COLO668 (cell line): ENCODE data around the gene UCHL3.

Experiments
- DNase-seq: peaks from one replicate; lab custom pipeline; 2025; ENCODE audit not compliant: unreplicated experiment; lab: John Stamatoyannopoulos, UW

Gene UCHL3

DNA sequence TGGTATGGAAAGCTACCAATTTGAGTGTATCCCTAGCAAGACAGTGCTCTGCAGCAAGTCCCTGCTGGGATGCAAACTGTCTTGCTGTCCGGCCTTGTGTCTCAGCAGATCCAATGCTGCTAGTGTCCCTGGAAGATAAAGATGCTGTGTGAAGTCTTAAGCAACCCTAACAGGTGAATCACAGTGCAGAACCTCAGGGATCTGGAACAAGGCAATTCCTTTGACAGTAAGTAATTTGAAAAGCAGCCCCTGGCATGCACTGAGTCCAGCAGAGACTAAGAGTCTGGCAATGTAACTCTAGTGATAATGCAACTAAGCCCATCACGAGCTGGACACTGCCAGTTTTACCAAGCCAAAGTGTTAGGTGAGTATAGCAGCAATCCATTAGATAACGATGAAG lies 1.7 kb upstream of the UCHL3 start:
- DNase-seq = no peak

DNA sequence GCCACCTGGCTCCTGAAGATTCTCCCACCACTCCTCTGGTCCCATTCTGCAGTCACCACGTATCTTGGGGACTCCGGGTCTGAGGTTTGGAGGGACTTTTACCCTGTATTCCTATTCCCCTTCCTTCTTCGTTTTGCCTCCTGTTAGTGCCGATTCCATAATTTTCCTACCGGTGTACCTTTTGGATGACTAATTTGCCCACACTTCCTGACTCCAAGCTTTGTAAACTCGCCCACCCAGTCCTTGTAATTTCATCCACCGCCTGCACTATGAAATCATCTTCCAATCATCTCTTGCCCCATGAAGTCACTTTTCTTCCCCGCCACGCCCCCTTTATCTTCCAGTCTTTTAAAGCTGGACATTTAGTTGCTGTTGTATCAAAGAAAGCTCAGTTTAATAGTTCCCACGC lies 572 bp downstream of the UCHL3 start:
- DNase-seq = peak; percentile 62

- DNase-seq = no peak
Observed at GRCh38 chr13:75554464-75554863, 4.9 kb downstream of the UCHL3 start.

GRCh38 chr13:75554981-75555380 lies 5.4 kb downstream of the UCHL3 start:
- DNase-seq = no peak

GRCh38 chr13:75555836-75556235 lies 6.2 kb downstream of the UCHL3 start:
- DNase-seq = no peak

- no peak for DNase-seq
Observed at GRCh38 chr13:75556961-75557360, 7.4 kb downstream of the UCHL3 start.

- no peak for DNase-seq
Observed at GRCh38 chr13:75558145-75558840, 8.7 kb downstream of the UCHL3 start.

DNA sequence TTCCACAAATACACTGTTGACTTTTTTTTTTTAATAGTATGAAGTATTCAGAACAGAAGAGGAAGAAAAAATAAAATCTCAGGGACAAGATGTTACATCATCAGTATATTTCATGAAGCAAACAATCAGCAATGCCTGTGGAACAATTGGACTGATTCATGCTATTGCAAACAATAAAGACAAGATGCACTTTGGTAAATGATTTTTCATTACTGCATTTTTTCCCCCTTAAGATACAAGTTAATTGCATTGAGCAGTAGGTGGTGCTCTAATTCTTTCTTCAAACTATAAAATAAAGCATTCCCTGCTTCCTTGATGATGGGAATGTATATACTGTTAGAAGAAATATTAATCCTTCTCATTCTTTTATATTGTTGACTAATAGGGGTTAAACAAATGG lies 17.1 kb downstream of the UCHL3 start:
- DNase-seq = no peak

GRCh38 chr13:75569576-75569975 lies 20.0 kb downstream of the UCHL3 start:
- no peak for DNase-seq

DNA sequence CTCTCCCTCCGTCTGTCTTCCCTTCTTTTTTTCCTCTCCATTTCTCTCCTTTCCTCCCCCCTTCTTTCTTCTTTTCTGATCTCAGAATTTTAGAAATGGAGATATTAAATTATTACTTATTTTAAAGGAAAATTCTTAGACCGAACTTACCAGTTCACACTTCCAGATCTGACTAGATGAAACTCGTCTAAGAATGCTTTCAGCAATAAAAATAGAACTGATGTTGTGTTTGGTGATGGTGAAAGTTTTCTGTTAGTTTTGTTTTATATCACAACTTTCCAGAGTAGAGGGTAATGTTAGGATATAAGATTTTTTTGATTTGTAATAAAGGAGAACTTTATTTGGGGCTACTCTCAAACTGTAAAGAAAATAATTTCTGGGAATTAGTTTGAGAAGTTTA lies 29.9 kb downstream of the UCHL3 start:
- DNase-seq = no peak

GRCh38 chr13:75581874-75582640 lies 32.5 kb downstream of the UCHL3 start:
- no peak for DNase-seq

GRCh38 chr13:75583091-75583490 lies 33.5 kb downstream of the UCHL3 start:
- DNase-seq = no peak

DNA sequence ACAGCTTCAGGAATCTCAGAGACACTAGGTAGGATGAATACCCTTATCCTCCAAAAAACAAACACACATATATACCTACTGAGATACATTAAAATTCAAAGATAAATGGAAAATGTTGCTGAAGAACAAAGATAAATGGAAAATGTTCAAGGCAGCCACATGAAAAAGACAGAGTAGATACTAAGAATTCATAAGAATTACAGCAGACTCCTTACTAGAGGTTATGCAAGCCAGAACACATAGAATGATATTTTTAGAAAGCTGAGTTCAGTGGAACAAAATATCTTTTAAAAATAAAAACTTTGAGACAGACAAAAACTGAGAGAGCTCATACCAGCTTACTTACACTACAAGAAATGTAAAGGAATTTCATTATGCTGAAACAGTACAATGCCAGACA lies 35.6 kb downstream of the UCHL3 start:
- no peak for DNase-seq

DNA sequence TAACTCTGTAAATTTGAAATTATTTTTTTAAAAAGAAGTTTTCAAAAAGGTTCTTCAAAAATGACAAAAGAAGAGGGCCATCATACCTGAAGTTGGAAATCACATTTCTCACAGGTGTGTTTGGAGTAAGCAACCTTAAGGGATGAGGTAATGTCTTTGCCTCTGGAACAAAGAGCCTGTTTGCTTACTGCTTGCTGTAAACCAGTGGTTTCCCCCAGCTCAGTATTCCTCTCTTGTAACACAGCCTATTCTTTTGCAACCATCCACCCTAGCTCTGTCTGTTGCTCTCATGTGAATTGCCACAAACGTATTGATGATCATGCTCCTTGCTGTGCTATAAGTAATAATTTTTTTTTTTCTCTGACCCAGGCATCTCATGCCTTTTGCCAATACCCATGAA lies 38.1 kb downstream of the UCHL3 start:
- no peak for DNase-seq

DNA sequence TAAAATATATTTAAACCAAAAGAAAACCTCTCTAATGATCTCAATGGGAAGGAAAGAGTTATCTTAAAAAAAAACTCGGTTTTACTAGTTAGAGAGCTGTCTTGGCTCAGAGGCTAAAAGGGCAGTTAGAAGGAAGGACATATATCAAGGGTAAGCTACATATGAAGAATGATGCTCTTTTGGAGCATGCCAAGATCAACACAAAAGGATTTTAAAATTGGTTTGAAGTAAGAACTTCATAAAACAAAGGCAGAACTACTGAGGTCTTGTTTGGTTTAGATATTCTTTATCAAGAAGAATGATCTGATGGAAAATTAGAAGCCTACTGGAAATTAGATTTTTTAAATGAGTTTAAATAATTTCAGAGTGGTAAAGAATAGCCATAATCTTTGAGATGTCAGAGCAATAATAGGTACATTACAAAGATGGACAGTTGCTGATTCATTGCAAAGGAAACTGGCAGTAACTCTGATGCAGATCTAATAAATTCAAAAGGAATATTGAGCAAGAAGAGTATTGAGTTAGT lies 47.1 kb downstream of the UCHL3 start:
- DNase-seq = no peak

DNA sequence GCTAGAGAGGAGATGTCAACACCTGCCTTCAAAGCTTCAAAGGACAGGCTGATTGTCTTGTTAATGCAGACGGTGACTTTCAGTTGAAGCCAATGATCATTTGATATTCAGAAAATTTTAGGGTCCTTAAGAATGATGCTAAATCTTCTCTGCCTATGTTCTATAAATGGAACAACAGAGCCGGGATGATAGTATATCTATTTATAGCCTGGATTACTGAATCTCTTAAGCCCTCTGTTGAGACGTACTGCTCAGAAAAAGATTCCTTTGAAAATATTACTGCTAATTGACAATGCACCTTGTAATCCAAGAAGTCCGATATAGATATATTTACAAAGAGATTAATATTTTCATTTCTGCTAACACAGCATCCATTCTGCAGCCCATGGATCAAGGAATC lies 50.8 kb downstream of the UCHL3 start:
- DNase-seq = no peak

GRCh38 chr13:75603038-75603437 lies 53.4 kb downstream of the UCHL3 start:
- no peak for DNase-seq

DNA sequence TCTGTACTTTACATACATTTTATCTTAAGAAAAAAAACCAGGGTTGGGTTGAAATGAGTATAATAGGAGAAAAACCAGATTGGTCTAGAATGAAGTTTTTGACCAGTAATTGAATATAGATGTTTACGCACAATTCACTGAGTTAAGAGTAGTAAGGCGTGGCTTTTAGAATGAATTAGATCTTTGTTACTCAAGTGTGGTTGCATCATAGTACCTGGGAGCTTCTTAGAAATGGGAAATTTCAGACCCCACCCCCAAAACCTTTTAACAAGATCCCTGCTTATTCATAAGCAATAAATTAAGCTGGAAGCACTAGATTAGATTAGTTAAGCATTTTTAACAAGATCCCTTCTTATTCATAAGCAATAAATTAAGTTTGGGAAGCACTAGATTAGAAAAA lies 57.9 kb downstream of the UCHL3 start:
- no peak for DNase-seq

- DNase-seq = no peak
Observed at GRCh38 chr13:75610466-75610865, 60.9 kb downstream of the UCHL3 start.

DNA sequence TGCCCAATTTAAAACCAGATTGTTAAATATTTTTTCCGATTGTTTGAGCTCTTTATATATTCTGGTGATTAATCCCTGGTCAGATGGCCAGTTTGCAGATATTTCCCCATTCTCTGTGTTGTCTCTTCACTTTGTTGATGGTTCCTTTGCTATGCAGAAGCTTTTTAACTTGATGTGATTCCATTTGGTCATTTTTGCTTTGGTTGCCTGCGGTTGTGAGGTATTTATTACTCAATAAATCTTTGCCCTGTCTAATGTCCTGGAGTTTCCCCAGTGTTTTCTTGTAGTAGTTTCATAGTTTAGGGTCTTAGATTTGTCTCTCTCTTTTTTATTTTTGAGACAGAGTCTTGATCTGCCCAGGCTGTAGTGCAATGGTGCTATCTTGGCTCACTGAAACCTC lies 62.8 kb downstream of the UCHL3 start:
- no peak for DNase-seq

GRCh38 chr13:75617230-75617629 lies 67.6 kb downstream of the UCHL3 start:
- no peak for DNase-seq

DNA sequence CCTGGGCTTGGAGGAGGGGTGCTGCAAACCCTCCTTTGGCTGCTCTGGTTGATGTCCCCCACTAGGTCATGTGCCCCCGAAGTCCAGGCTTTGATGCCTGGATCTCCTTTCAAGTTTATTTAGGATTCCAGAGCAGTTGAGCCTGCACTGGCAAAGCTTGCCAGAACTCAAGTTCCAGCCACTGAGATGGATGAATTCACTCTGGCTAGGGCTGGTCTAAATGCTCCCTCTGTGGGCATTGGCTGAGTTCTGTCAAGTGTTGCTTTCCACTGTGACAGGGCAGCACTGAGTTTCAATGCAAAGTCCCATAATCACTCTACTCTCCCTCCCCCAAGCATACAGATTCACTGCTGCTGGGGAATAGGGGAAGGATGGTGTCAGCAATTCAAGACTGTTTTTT lies 68.7 kb downstream of the UCHL3 start:
- DNase-seq = no peak

GRCh38 chr13:75620020-75620419 lies 70.4 kb downstream of the UCHL3 start:
- DNase-seq = no peak
